Natural killer cell (primary cell): ENCODE results near the gene HTRA3. TPM values are rescaled to one million over a fixed set of nuclear protein-coding genes. Genes with fewer than 3 reads are reported as not detected.
A peak's percentile ranks its signal among the peaks of the same experiment; 100 is the strongest.

Source experiments
- ATAC-seq, 3 donors: fragments of 150-1000 bp in 2 of 3; fragments of 200-7000 bp in 1 of 3; cut with Tn5 transposase; 1 replicate in 1 of 3; 2 replicates in 2 of 3; pipeline ENCODE4 v1.10.0; 2021; ENCODE audit warnings: mild to moderate bottlenecking in 2 of 3, moderate library complexity in 2 of 3
- DNase-seq, 2 donors: peaks; one replicate each; pipeline versions ENCODE4 v3.0.0 to v3.0.0-alpha.2; 2013 to 2021; ENCODE audit warnings: mixed read lengths in 1 of 2
- H3K27ac ChIP-seq: one replicate; pipeline ENCODE4 v1.5.1; 2013; ENCODE audit warnings: mild to moderate bottlenecking, low read length
- H3K27me3 ChIP-seq: one replicate; pipeline ENCODE4 v1.6.1; 2013; ENCODE audit warnings: low read length; ENCODE audit not compliant: control insufficient read depth, insufficient read depth
- H3K36me3 ChIP-seq: one replicate; pipeline ENCODE4 v1.6.1; 2013; ENCODE audit warnings: low read length; ENCODE audit not compliant: control insufficient read depth, insufficient read depth
- H3K4me1 ChIP-seq: one replicate; pipeline ENCODE4 v1.6.1; 2013; ENCODE audit warnings: low read length; ENCODE audit not compliant: control insufficient read depth, insufficient read depth
- H3K4me3 ChIP-seq: one replicate; pipeline ENCODE4 v1.5.1; 2013; ENCODE audit warnings: low read length
- H3K9me3 ChIP-seq: one replicate; pipeline ENCODE4 v1.6.1; 2013; ENCODE audit warnings: low read length; ENCODE audit not compliant: control insufficient read depth, insufficient read depth
- H3K27ac Mint-ChIP-seq, 2 donors: one replicate each; pipeline ENCODE4 v1.8.0; 2022; ENCODE audit warnings: mild to moderate bottlenecking in 2 of 2, mixed read lengths in 2 of 2, moderate library complexity in 1 of 2
- H3K27me3 Mint-ChIP-seq, 2 donors: one replicate each; pipeline ENCODE4 v1.8.0; 2022; ENCODE audit warnings: low read depth in 2 of 2, mixed read lengths in 2 of 2
- H3K36me3 Mint-ChIP-seq: one replicate; pipeline ENCODE4 v1.8.0; 2022; ENCODE audit warnings: mixed read lengths
- H3K4me1 Mint-ChIP-seq, 2 donors: one replicate each; pipeline ENCODE4 v1.8.0; 2022; ENCODE audit warnings: mixed read lengths in 2 of 2
- H3K4me3 Mint-ChIP-seq: one replicate; pipeline ENCODE4 v1.8.0; 2022; ENCODE audit warnings: mild to moderate bottlenecking, moderate library complexity, mixed read lengths
- H3K9me3 Mint-ChIP-seq, 2 donors: one replicate each; pipeline ENCODE4 v1.8.0; 2022; ENCODE audit warnings: mixed read lengths in 2 of 2
- WGBS: methylation state at CpG from one replicate; pipeline ENCODE4 v1.1.7; 2013; ENCODE audit warnings: missing lambda C conversion rate; ENCODE audit not compliant: insufficient coverage; 5-methylcytosine and 5-hydroxymethylcytosine counted together
- intact Hi-C: fragments of 100-400 bp; cut with micrococcal nuclease; formaldehyde crosslinking; loops from one replicate; pipeline ENCODE4 v1.14.2; 2022
- total RNA-seq, 4 donors: library from RNA; stranded (reverse); fragments of 120-200 nt in 1 of 4; gene quantifications; one replicate each; pipeline versions ENCODE4 v1.2.3 to v1.2.4, GENCODE V29; 2013 to 2022
- TF ChIP-seq, protein P1 (sequence below): fragments of 200-600 bp; IDR thresholded peaks from one replicate; pipeline ENCODE4 v1.8.0; 2022; ENCODE audit warnings: antibody characterized with exemption

Gene HTRA3
- total RNA-seq, 3 donors from 2014 or later (not counting 1 experiment from before 2014, with no cell fraction given): not detected

DNA sequence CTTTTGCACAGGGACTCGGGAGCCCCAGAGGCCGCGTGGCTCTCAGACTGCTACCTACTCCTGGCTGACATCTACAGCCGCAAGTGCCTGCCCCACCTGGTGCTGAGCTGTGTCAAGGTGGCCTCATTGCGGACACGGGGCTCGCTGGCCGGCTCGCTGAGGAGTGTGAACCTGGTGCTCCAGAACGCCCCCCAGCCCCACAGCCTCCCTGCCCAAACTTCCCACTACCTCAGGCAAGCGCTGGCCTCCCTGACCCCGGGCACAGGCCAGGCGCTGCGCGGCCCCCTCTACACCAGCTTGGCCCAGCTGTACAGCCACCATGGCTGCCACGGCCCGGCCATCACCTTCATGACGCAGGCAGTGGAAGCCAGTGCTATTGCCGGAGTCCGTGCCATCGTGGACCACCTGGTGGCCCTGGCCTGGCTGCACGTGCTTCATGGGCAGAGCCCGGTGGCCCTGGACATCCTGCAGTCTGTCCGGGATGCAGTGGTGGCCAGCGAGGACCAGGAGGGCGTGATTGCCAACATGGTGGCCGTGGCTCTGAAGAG lies 41.7 kb upstream of the HTRA3 start:
- peaks cover 39% of the 10 kb centered on the region for H3K4me1 ChIP-seq
- intact Hi-C loops: no loop called here
- Mint-ChIP-seq H3K4me3 (no peak overlapping the region), H3K4me1 (peaks cover 0 to 12% of the 10 kb centered on the region in 2 donors), H3K36me3 (no peaks in the 10 kb centered on the region), H3K9me3 (no peaks in the 10 kb centered on the region), H3K27me3 (no peaks in the 10 kb centered on the region), H3K27ac (no peak overlapping the region)
- H3K27me3 ChIP-seq: no peaks in the 10 kb centered on the region
- DNase-seq (no peak), ATAC-seq (no peak)
- TF ChIP-seq, protein P1, sequence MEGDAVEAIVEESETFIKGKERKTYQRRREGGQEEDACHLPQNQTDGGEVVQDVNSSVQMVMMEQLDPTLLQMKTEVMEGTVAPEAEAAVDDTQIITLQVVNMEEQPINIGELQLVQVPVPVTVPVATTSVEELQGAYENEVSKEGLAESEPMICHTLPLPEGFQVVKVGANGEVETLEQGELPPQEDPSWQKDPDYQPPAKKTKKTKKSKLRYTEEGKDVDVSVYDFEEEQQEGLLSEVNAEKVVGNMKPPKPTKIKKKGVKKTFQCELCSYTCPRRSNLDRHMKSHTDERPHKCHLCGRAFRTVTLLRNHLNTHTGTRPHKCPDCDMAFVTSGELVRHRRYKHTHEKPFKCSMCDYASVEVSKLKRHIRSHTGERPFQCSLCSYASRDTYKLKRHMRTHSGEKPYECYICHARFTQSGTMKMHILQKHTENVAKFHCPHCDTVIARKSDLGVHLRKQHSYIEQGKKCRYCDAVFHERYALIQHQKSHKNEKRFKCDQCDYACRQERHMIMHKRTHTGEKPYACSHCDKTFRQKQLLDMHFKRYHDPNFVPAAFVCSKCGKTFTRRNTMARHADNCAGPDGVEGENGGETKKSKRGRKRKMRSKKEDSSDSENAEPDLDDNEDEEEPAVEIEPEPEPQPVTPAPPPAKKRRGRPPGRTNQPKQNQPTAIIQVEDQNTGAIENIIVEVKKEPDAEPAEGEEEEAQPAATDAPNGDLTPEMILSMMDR: no peak
- peaks cover 22% of the 10 kb centered on the region for H3K36me3 ChIP-seq
- H3K9me3 ChIP-seq: no peaks in the 10 kb centered on the region
- no peak overlapping the region for H3K4me3 ChIP-seq
- WGBS: 89% methylated on average over 27 of the region's 27 CpGs
- H3K27ac ChIP-seq: no peak overlapping the region

DNA sequence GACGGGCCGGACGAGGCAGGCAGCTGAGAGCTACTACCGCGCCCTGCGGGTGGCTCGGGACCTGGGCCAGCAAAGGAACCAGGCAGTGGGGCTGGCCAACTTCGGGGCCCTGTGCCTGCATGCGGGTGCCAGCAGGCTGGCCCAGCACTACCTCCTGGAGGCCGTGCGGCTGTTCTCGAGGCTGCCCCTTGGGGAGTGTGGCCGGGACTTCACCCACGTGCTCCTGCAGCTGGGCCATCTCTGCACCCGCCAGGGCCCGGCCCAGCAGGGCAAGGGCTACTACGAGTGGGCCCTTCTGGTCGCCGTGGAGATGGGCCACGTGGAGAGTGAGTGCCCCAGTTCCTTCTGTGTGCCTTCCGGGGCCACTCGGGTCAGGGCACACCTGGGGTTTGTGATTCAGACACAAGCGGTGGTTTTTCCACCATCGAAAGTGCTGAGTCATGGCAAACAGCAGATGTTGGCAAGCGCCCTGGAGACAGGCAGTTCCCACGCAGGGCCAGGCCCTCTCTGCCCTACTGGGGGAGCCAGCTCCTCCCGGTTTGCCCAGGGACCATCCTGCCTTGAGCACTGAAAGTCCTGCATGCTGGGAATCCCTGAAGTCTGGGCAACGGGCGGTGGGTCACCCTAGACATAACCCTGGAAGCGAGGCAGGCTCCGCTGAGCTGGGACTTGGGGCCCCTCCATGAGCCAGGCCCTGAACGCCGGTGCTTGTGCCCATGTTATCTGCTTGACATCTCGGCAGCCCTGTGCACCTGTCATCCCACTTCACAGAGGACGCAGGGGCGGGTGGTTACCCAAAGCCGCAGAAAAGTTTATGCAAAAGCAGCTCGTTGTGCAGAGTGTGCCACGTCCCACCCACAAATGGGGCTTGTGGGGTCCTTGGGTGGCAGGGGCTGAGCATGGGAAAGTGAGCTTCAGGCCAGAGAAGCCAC lies 41.0 kb upstream of the HTRA3 start:
- peaks cover 24% of the 10 kb centered on the region for H3K36me3 ChIP-seq

DNA sequence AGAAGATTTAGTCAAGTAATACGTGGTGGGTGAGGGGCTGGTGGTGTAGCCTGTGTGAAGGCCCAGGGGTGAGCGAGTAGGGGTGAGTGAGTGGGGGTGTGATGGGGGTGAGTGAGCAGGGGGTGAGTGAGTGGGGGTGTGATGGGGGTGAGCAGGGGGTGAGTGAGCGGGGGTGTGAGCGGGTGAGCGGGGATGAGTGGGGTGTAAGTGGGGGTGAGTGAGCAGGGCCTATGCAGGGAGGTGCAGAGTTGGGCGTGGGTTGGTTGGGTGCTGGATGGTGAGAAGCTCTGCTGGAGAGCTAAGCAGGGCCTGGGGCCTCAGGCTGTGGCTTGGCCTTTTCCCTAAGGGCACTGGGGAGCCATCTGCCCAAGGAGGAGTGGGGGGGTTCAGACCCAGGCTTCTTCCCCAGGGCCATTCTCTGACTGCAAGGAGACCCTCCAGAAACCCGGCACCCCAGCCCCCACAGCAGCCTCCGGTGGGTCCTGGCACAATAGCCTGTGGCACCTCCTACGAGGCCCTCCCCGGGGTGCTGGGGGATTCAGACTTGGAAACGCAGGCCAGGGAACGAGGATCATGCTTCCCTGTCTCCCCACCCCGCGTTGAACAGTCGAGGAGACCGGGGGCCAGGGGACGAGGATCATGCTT lies 40.1 kb upstream of the HTRA3 start:
- Mint-ChIP-seq H3K4me1 (peaks cover 0 to 12% of the 10 kb centered on the region in 2 donors), H3K27me3 (no peaks in the 10 kb centered on the region), H3K27ac (peak overlapping the region in 1 of 2 donors; percentile 46), H3K36me3 (no peaks in the 10 kb centered on the region), H3K9me3 (no peaks in the 10 kb centered on the region), H3K4me3 (no peak overlapping the region)
- intact Hi-C loops: no loop called here
- peak; percentile 6 to 32 (median 29) for ATAC-seq
- DNase-seq: no peak
- 72% methylated on average over 15 of the region's 17 CpGs for WGBS
- Histone ChIP-seq H3K9me3 (no peaks in the 10 kb centered on the region), H3K4me3 (no peak overlapping the region), H3K36me3 (peaks cover 22% of the 10 kb centered on the region), H3K27ac (peak overlapping the region; percentile 38), H3K4me1 (peaks cover 39% of the 10 kb centered on the region), H3K27me3 (no peaks in the 10 kb centered on the region)
- TF ChIP-seq, protein P1: no peak

More for the DNA sequence above, 41.0 kb upstream of the HTRA3 start:
- ATAC-seq (peak; percentile 44 to 76 (median 59)), DNase-seq (peak; percentile 27 to 81)
- Mint-ChIP-seq H3K4me1 (peaks cover 0 to 12% of the 10 kb centered on the region in 2 donors), H3K27ac (peak overlapping the region in 1 of 2 donors; percentile 46), H3K27me3 (no peaks in the 10 kb centered on the region), H3K36me3 (no peaks in the 10 kb centered on the region), H3K4me3 (peak overlapping the region; percentile 13), H3K9me3 (no peaks in the 10 kb centered on the region)
- peak overlapping the region; percentile 38 for H3K27ac ChIP-seq
- no peaks in the 10 kb centered on the region for H3K27me3 ChIP-seq
- H3K4me3 ChIP-seq: no peak overlapping the region
- intact Hi-C loops: no loop called here
- 29% methylated on average over 39 of the region's 39 CpGs for WGBS
- TF ChIP-seq, protein P1: no peak
- no peaks in the 10 kb centered on the region for H3K9me3 ChIP-seq
- peaks cover 39% of the 10 kb centered on the region for H3K4me1 ChIP-seq
